K562 (cell line): ENCODE measurements around the gene GPR33. TPM values are rescaled to one million over a fixed set of nuclear protein-coding genes. Genes with fewer than 3 reads are reported as not detected.

Experiments used
- ATAC-seq: fragments of 200-7000 bp; cut with Tn5 transposase; 3 replicates; pipeline ENCODE4 v1.9.1; 2020; ENCODE audit warnings: moderate library complexity
- BruUV-seq: library from RNA; stranded (reverse); fragments of 400-500 nt; replicated peaks from 2 replicates; lab custom pipeline; 2021; lab: Mats Ljungman, UMichigan
- CTCF ChIA-PET: fragments of 300-600 bp; formaldehyde crosslinking; extraction: SDS; loops from one replicate; lab custom pipeline; 2021; ENCODE audit warnings: low intra/inter-chr PET ratio; lab: Yijun Ruan, JAX
- POLR2A ChIA-PET: fragments of 300-600, 350-650 bp; sonication (Branson Sonifier 250); formaldehyde crosslinking; extraction: SDS; loops from one replicate; lab custom pipeline; 2021; ENCODE audit warnings: antibody characterized with exemption, inconsistent platforms; lab: Yijun Ruan, JAX
- DNase-seq, 4 experiments: peaks; one replicate each; pipeline versions ENCODE4 v3.0.0 to v3.0.0-alpha.2; 2011 to 2018; ENCODE audit warnings: low spot score in 3 of 4, mixed read lengths in 3 of 4; ENCODE audit errors: extremely low read depth in 1 of 4
- FAIRE-seq: peaks from 2 replicates; lab custom pipeline; 2011; peaks lifted over from hg19 to GRCh38; lab: Jason Lieb, UNC
- H2AFZ ChIP-seq: 2 replicates; pipeline ENCODE4 v1.6.0; 2011; ENCODE audit warnings: low read depth, low read length, control low read depth, inconsistent platforms
- H3K27ac ChIP-seq: fragments of 200-600 bp; 3 replicates; pipeline ENCODE4 v1.8.0; 2011; ENCODE audit warnings: low read depth, mild to moderate bottlenecking, control low read depth, inconsistent platforms, low read length, moderate library complexity, mixed read lengths; ENCODE audit errors: extremely low read depth
- H3K27me3 ChIP-seq, 2 experiments: fragments of 300-600 bp in 1 of 2; 2 replicates in 1 of 2; 3 replicates in 1 of 2; pipeline versions ENCODE4 v1.6.0 to v1.8.0; 2011; ENCODE audit warnings: inconsistent platforms in 2 of 2, low read length in 2 of 2, mild to moderate bottlenecking in 1 of 2, mixed read lengths in 1 of 2, moderate library complexity in 1 of 2; ENCODE audit not compliant: control insufficient read depth in 2 of 2, insufficient read depth in 2 of 2
- H3K36me3 ChIP-seq: fragments of 300-600 bp; 3 replicates; pipeline ENCODE4 v1.8.0; 2011; ENCODE audit warnings: mild to moderate bottlenecking, low read length, inconsistent platforms; ENCODE audit not compliant: control insufficient read depth, insufficient read depth
- H3K4me1 ChIP-seq, 2 experiments: fragments of 200-600 bp in 1 of 2; replicated peaks in 1 of 2; 2 replicates in 1 of 2; 3 replicates in 1 of 2; pipeline versions ENCODE4 v1.5.1 to v1.8.0; 2011; ENCODE audit warnings: inconsistent platforms in 2 of 2, low read length in 2 of 2, mild to moderate bottlenecking in 1 of 2, mixed read lengths in 1 of 2, moderate library complexity in 1 of 2; ENCODE audit not compliant: control insufficient read depth in 2 of 2, insufficient read depth in 2 of 2
- H3K4me2 ChIP-seq: 2 replicates; pipeline ENCODE4 v1.6.1; 2011; ENCODE audit warnings: low read length, control low read depth, inconsistent platforms, mixed read lengths; ENCODE audit not compliant: insufficient read depth
- H3K4me3 ChIP-seq: fragments of 200-600 bp; sonication (generic), shearing (Covaris generic); 2 replicates; pipeline ENCODE4 v1.5.1; 2016; ENCODE audit warnings: control low read depth, inconsistent platforms
- H3K79me2 ChIP-seq: fragments of 200-600 bp; 3 replicates; pipeline ENCODE4 v1.8.0; 2011; ENCODE audit warnings: low read length, inconsistent platforms; ENCODE audit not compliant: control insufficient read depth, insufficient read depth
- H3K9ac ChIP-seq, 2 experiments: 2 replicates each; pipeline versions ENCODE4 v1.6.0 to v1.6.1; 2011; ENCODE audit warnings: low read depth in 2 of 2, low read length in 2 of 2, control low read depth in 1 of 2, inconsistent platforms in 1 of 2, mild to moderate bottlenecking in 1 of 2, mixed read lengths in 1 of 2; ENCODE audit not compliant: insufficient read depth in 1 of 2
- H3K9me1 ChIP-seq: one replicate; pipeline ENCODE4 v1.6.0; 2011; ENCODE audit warnings: inconsistent platforms, mild to moderate bottlenecking, low read length, moderate library complexity; ENCODE audit not compliant: control insufficient read depth, insufficient read depth
- H3K9me3 ChIP-seq: replicated peaks from 2 replicates; pipeline ENCODE4 v1.5.1; 2011; ENCODE audit warnings: low read depth, low read length, inconsistent platforms; ENCODE audit not compliant: control insufficient read depth, insufficient read depth
- H4K20me1 ChIP-seq: replicated peaks from 2 replicates; pipeline ENCODE4 v1.6.1; 2011; ENCODE audit warnings: low read length, inconsistent platforms, mixed read lengths; ENCODE audit not compliant: control insufficient read depth, insufficient read depth
- AFF1 ChIP-seq, 2 experiments: fragments of 450-650 bp; IDR thresholded peaks; 2 replicates each; pipeline ENCODE4 v1.6.1; 2018; ENCODE audit warnings: mild to moderate bottlenecking in 2 of 2, low read depth in 1 of 2; ENCODE audit not compliant: partially characterized antibody in 2 of 2
- ATF4 ChIP-seq: fragments of 450-650 bp; formaldehyde crosslinking; IDR thresholded peaks from 2 replicates; pipeline ENCODE4 v1.4.0; 2022; ENCODE audit warnings: mild to moderate bottlenecking, moderate library complexity
- BRF1 ChIP-seq: IDR thresholded peaks from 3 replicates; pipeline ENCODE4 v1.6.1; 2011; ENCODE audit warnings: borderline replicate concordance, mild to moderate bottlenecking; ENCODE audit not compliant: insufficient read length; ENCODE audit errors: extremely low read depth
- CBX5 ChIP-seq: IDR thresholded peaks from 2 replicates; pipeline ENCODE4 v1.6.1; 2014; ENCODE audit warnings: low read depth, borderline replicate concordance
- COPS2 ChIP-seq: fragments of 450-650 bp; conservative IDR thresholded peaks from 2 replicates; pipeline ENCODE4 v1.6.1; 2016; ENCODE audit warnings: mild to moderate bottlenecking, moderate library complexity
- EWSR1 ChIP-seq: fragments of 450-650 bp; IDR thresholded peaks from 2 replicates; pipeline ENCODE4 v1.6.1; 2018; ENCODE audit warnings: borderline replicate concordance, mild to moderate bottlenecking, low read depth, moderate library complexity; ENCODE audit not compliant: partially characterized antibody
- FOS ChIP-seq: IDR thresholded peaks from 3 replicates; pipeline ENCODE4 v1.6.1; 2011; ENCODE audit not compliant: insufficient read length; ENCODE audit errors: extremely low read depth
- PHF8 ChIP-seq: fragments of 200-600 bp; sonication (generic); IDR thresholded peaks from 2 replicates; pipeline ENCODE4 v1.6.1; 2012; ENCODE audit warnings: mixed run types, mild to moderate bottlenecking, inconsistent platforms, low read length, moderate library complexity, borderline replicate concordance
- PURB ChIP-seq: sonication (generic); formaldehyde crosslinking; IDR thresholded peaks from 2 replicates; pipeline ENCODE4 v1.9.0; 2021; ENCODE audit warnings: low read depth, mild to moderate bottlenecking, missing genetic modification reagents
- ZNF12 ChIP-seq: sonication (generic); formaldehyde crosslinking; IDR thresholded peaks from 2 replicates; pipeline ENCODE4 v1.4.0; 2020; ENCODE audit warnings: mild to moderate bottlenecking, missing genetic modification reagents
- ZNF436 ChIP-seq: fragments of 250-450, 450-650 bp; sonication (Bioruptor Pico); formaldehyde crosslinking; IDR thresholded peaks from 2 replicates; pipeline ENCODE4 v1.7.0; 2020; ENCODE audit warnings: mild to moderate bottlenecking
- ZNF561 ChIP-seq: fragments of 450-650 bp; formaldehyde crosslinking; conservative IDR thresholded peaks from 2 replicates; pipeline ENCODE4 v1.4.0; 2020; ENCODE audit warnings: mild to moderate bottlenecking, moderate library complexity
- WGBS: fragments of 100-300 bp; shearing (Covaris generic); methylation state at CpG from one replicate; pipeline ENCODE4 v1.1.6; 2016; ENCODE audit warnings: low coverage, mixed read lengths; ENCODE audit not compliant: insufficient coverage; ENCODE audit errors: missing lambda C conversion rate; 5-methylcytosine and 5-hydroxymethylcytosine counted together
- in situ Hi-C: fragments of 300-500 bp; cut with MboI; formaldehyde crosslinking; loops from 4 replicates; pipeline ENCODE4 v1.15.0; 2018; ENCODE audit warnings: inconsistent platforms, mixed read lengths
- intact Hi-C: fragments of 100-400 bp; cut with micrococcal nuclease; formaldehyde crosslinking; loops from 2 replicates; pipeline ENCODE4 v1.14.2; 2022
- polyA plus RNA-seq, 8 experiments: library from polyadenylated mRNA; depleted of rRNA in 4 of 8; stranded (reverse) in 5 of 8; unstranded in 3 of 8; fragments of >200 nt; fragmentation: Nextera tagmentation in 2 of 8; fragmentation: Illumina TruSeq in 1 of 8; extraction: Ambion mirVana in 2 of 8; extraction: Trizol in 1 of 8; gene quantifications; 2 replicates each; pipeline versions ENCODE4 v1.2.1 to v1.2.3, GENCODE V29; 2011 to 2014; ENCODE audit warnings: inconsistent platforms in 1 of 8, missing spikeins in 1 of 8
- total RNA-seq, 7 experiments: library from RNA; depleted of rRNA in 6 of 7; stranded (reverse); fragments of >200 nt in 6 of 7; fragmentation: Illumina TruSeq in 2 of 7; extraction: Trizol in 2 of 7; gene quantifications; 2 replicates each; pipeline versions ENCODE4 v1.2.1 to v1.2.3, GENCODE V29; 2011 to 2021; ENCODE audit warnings: low replicate concordance in 1 of 7

Gene GPR33
- total and polyA plus RNA-seq, 9 of the 15 experiments (the other 6 are each of a cell fraction or from before 2014, with no cell fraction given) = not detected

DNA sequence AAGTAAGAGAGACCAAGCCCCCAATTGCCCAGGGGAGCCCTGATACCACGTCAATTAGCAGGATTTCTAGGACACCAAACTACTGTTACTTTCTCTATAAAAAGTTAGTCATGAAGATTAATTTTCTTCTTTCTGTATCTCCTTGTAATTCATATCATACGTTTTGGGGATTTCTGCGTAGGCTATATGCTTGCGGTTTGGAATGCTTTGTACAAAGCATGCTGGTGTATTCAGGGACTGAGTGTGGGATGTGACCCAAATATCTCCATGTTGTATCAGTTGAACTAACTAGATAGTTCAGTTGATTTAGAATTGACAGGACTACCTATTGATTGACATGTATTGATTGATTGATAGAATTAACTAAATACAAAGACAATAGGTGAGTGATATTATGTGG is 7.7 kb downstream of the GPR33 start:
- 39% methylated on average over 4 of the region's 4 CpGs for WGBS
- H3K36me3 ChIP-seq = no peaks in the 10 kb centered on the region
- no peak overlapping the region for H2AFZ ChIP-seq
- TF ChIP-seq EWSR1 (no peak), FOS (no peak), PHF8 (no peak), ATF4 (CRISPR knock-in tag) (no peak), CBX5 (no peak)
- DNase-seq (no peak), ATAC-seq (no peak), FAIRE-seq (no peak)
- H3K79me2 ChIP-seq = no peaks in the 10 kb centered on the region
- ChIA-PET POLR2A (interaction anchor here (1.7 kb wide), 1 partner anchor 60 kb away, joined by 3 read pairs; the partner anchor contains the start of gene HEATR5A), CTCF (no interaction called here)
- H3K4me1 ChIP-seq = no peaks in the 10 kb centered on the region
- H3K9me3 ChIP-seq = no peaks in the 10 kb centered on the region
- no peak overlapping the region for H3K4me3 ChIP-seq
- H3K27me3 ChIP-seq = peaks cover 0 to 5% of the 10 kb centered on the region in 2 experiments; a peak in 2 of 5 replicates
- intact Hi-C loops (no loop called here), in situ Hi-C loops (no loop called here)
- no peak overlapping the region for H3K27ac ChIP-seq
- H4K20me1 ChIP-seq = no peaks in the 10 kb centered on the region
- no peak overlapping the region for H3K4me2 ChIP-seq
- H3K9me1 ChIP-seq = no peaks in the 10 kb centered on the region
- BruUV-seq = no TSS peak
- H3K9ac ChIP-seq = no peak overlapping the region

GRCh38 chr14:31479027-31479426 is 8.8 kb downstream of the GPR33 start:
- no peak for FAIRE-seq
- ChIA-PET POLR2A (interaction anchor here (0.7 to 1.7 kb wide), 2 partner anchors 59 to 164 kb away, joined by 3 to 4 read pairs; partner anchors contain the start of gene HEATR5A), CTCF (no interaction called here)
- 3% methylated on average over 3 of the region's 3 CpGs for WGBS
- Histone ChIP-seq H3K27me3 (peaks cover 0 to 5% of the 10 kb centered on the region in 2 experiments; a peak in 2 of 5 replicates), H3K4me2 (no peak overlapping the region), H4K20me1 (no peaks in the 10 kb centered on the region), H3K79me2 (no peaks in the 10 kb centered on the region), H3K4me1 (no peaks in the 10 kb centered on the region), H3K36me3 (no peaks in the 10 kb centered on the region), H2AFZ (no peak overlapping the region), H3K4me3 (no peak overlapping the region), H3K9ac (no peak overlapping the region), H3K9me3 (no peaks in the 10 kb centered on the region), H3K27ac (no peak overlapping the region), H3K9me1 (no peaks in the 10 kb centered on the region)
- in situ Hi-C loops = no loop called here
- no peak for ATAC-seq
- no peak for DNase-seq
- no TSS peak for BruUV-seq
- intact Hi-C loops = no loop called here
- TF ChIP-seq AFF1 (IDR thresholded peaks at IDR 0.05; ENCODE audit: low read depth in 1 of 2, partially characterized antibody in 2 of 2) (no peak), COPS2 (no peak), BRF1 (no peak), PURB (no peak), ZNF561 (CRISPR knock-in tag) (no peak), ZNF12 (no peak), ZNF436 (CRISPR knock-in tag) (no peak)
